HG02970 (cell line): ENCODE results near the gene GRIP1.

ENCODE experiments used
- ATAC-seq: cut with Tn5 transposase; IDR thresholded peaks from one replicate; pipeline ENCODE4 v1.9.1; 2021; ENCODE audit warnings: mild to moderate bottlenecking, moderate library complexity, moderate number of reproducible peaks; ENCODE audit not compliant: unreplicated experiment, low FRiP score

Gene GRIP1

GRCh38 chr12:66301944-66302826, 376.7 kb downstream of the GRIP1 start, which contains the start of gene HELB:
HELB (plus strand) TSS chr12:66302493; CDS start chr12:66302604, 111 bp downstream.
- ATAC-seq = peak; percentile 96

- no peak for ATAC-seq
Measured at GRCh38 chr12:66297923-66298322, 381.0 kb downstream of the GRIP1 start.
